Spleen (tissue), 7 donors: ENCODE measurements around the gene STXBP6.

ENCODE experiments used
- POLR2A ChIP-seq, 3 donors: fragments of 450-650 bp; IDR thresholded peaks; one replicate each; pipeline ENCODE4 v1.5.1; 2017; ENCODE audit warnings: antibody characterized with exemption in 3 of 3, mild to moderate bottlenecking in 1 of 3
- TF ChIP-seq, protein P1 (sequence below), 11 experiments: fragments of 200-600 bp in 7 of 11; fragments of 450-650 bp in 4 of 11; sonication (generic) in 4 of 11; IDR thresholded peaks in 8 of 11; conservative IDR thresholded peaks in 3 of 11; 1 replicate in 7 of 11; 2 replicates in 4 of 11; pipeline versions ENCODE4 v1.4.0 to v1.8.0; 2016 to 2021; ENCODE audit warnings: antibody characterized with exemption in 11 of 11, inconsistent platforms in 4 of 11, mild to moderate bottlenecking in 1 of 11
- donor health status: DM: no; HTN: no; CAD: no; lungs with moderate emphysema.
- donor health status: DM: no; HTN: no; CAD: no.
- donor health status: DM: no; HTN: no; CAD: no.

GRCh38 chr14:24971255-24971654 is 78.7 kb downstream of the STXBP6 start:
- TF ChIP-seq, protein P1, sequence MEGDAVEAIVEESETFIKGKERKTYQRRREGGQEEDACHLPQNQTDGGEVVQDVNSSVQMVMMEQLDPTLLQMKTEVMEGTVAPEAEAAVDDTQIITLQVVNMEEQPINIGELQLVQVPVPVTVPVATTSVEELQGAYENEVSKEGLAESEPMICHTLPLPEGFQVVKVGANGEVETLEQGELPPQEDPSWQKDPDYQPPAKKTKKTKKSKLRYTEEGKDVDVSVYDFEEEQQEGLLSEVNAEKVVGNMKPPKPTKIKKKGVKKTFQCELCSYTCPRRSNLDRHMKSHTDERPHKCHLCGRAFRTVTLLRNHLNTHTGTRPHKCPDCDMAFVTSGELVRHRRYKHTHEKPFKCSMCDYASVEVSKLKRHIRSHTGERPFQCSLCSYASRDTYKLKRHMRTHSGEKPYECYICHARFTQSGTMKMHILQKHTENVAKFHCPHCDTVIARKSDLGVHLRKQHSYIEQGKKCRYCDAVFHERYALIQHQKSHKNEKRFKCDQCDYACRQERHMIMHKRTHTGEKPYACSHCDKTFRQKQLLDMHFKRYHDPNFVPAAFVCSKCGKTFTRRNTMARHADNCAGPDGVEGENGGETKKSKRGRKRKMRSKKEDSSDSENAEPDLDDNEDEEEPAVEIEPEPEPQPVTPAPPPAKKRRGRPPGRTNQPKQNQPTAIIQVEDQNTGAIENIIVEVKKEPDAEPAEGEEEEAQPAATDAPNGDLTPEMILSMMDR (IDR thresholded peaks at IDR 0.05 in 8 of 11, conservative IDR thresholded peaks at IDR 0.05 in 3 of 11), result no peak
- TF ChIP-seq POLR2A (IDR thresholded peaks at IDR 0.05), result no peak
